Stimulated activated CD4-positive, alpha-beta T cell treated with anti-CD3 and anti-CD28 coated beads, Interleukin-1b, Interleukin-23, amount 100 ng/mL, for 4 hours (primary cell): ENCODE measurements around the gene MSH4.
"Not testable (repeated sequence)": the region's sequence is repeated elsewhere in the genome, so short reads cannot be mapped to it uniquely, and the experiment has no call there.

ENCODE experiments used
- DNase-seq, 2 donors: peaks; one replicate each; pipeline ENCODE4 v3.0.0-alpha.2; 2020; ENCODE audit warnings: low read depth in 2 of 2

MSH4 gene

GRCh38 chr1:75932304-75932703 is 135.6 kb downstream of the MSH4 start, which contains the start of gene ASB17:
ASB17 (minus strand) TSS chr1:75932404; CDS start chr1:75932291, 113 bp downstream.
- no peak for DNase-seq

- no peak for DNase-seq
Observed at GRCh38 chr1:75937034-75937433, 140.4 kb downstream of the MSH4 start.

GRCh38 chr1:75943037-75943436 is 146.4 kb downstream of the MSH4 start:
- DNase-seq = not testable (repeated sequence)

GRCh38 chr1:75950176-75950575 is 153.5 kb downstream of the MSH4 start:
- no peak for DNase-seq

GRCh38 chr1:75952016-75952415 is 155.3 kb downstream of the MSH4 start:
- no peak for DNase-seq

- DNase-seq = no peak
Observed at GRCh38 chr1:75953461-75953860, 156.8 kb downstream of the MSH4 start.

- DNase-seq = no peak
Observed at GRCh38 chr1:75954586-75954985, 157.9 kb downstream of the MSH4 start.
